SK-N-SH treated with all-trans-retinoic acid at 6 μM for 48 hours (cell line): ENCODE measurements around the gene GJC2.

Experiments
- ATAC-seq: fragments of 200-7000 bp; cut with Tn5 transposase; 3 replicates; pipeline ENCODE4 v1.9.1; 2020; ENCODE audit warnings: mild to moderate bottlenecking, moderate library complexity
- ARNTL ChIP-seq: fragments of 450-650 bp; formaldehyde crosslinking; IDR thresholded peaks from 2 replicates; pipeline ENCODE4 v1.5.0; 2020; ENCODE audit warnings: low read depth, mild to moderate bottlenecking, moderate library complexity, borderline replicate concordance
- BACH2 ChIP-seq: fragments of 250-450 bp; sonication (Bioruptor Pico); IDR thresholded peaks from 2 replicates; pipeline ENCODE4 v1.9.0; 2021; ENCODE audit warnings: mild to moderate bottlenecking, borderline replicate concordance
- CSDC2 ChIP-seq: fragments of 250-450 bp; sonication (Bioruptor Pico); IDR thresholded peaks from 2 replicates; pipeline ENCODE4 v1.5.0; 2020; ENCODE audit warnings: mild to moderate bottlenecking, moderate library complexity
- CSRNP3 ChIP-seq: fragments of 250-450 bp; sonication (Bioruptor Pico); IDR thresholded peaks from 2 replicates; pipeline ENCODE4 v1.5.1; 2021; ENCODE audit warnings: mild to moderate bottlenecking, moderate library complexity
- ESRRG ChIP-seq: fragments of 250-450 bp; sonication (Bioruptor Pico); IDR thresholded peaks from 2 replicates; pipeline ENCODE4 v1.6.1; 2021; ENCODE audit warnings: mild to moderate bottlenecking
- GLIS3 ChIP-seq: fragments of 250-450 bp; sonication (Bioruptor Pico); IDR thresholded peaks from 2 replicates; pipeline ENCODE4 v1.5.0; 2020; ENCODE audit warnings: mild to moderate bottlenecking, moderate library complexity
- ISL1 ChIP-seq: fragments of 250-450 bp; sonication (Bioruptor Pico); IDR thresholded peaks from 2 replicates; pipeline ENCODE4 v2.1.2; 2022; ENCODE audit warnings: mild to moderate bottlenecking, moderate library complexity
- PPARA ChIP-seq: fragments of 250-450 bp; sonication (Bioruptor Pico); IDR thresholded peaks from 2 replicates; pipeline ENCODE4 v1.5.0; 2020; ENCODE audit warnings: mild to moderate bottlenecking, borderline replicate concordance
- RARB ChIP-seq: fragments of 250-450 bp; sonication (Bioruptor Pico); IDR thresholded peaks from 2 replicates; pipeline ENCODE4 v1.8.0; 2021; ENCODE audit warnings: mild to moderate bottlenecking, moderate library complexity
- SNAI2 ChIP-seq: fragments of 250-450 bp; sonication (Bioruptor Pico); IDR thresholded peaks from 2 replicates; pipeline ENCODE4 v1.5.0; 2020; ENCODE audit warnings: mild to moderate bottlenecking, moderate library complexity
- TOX ChIP-seq: fragments of 250-450 bp; sonication (Bioruptor Pico); IDR thresholded peaks from 2 replicates; pipeline ENCODE4 v1.8.0; 2021; ENCODE audit warnings: mild to moderate bottlenecking, moderate library complexity, borderline replicate concordance
- TSHZ2 ChIP-seq: fragments of 250-450 bp; sonication (Bioruptor Pico); IDR thresholded peaks from 2 replicates; pipeline ENCODE4 v1.5.0; 2020; ENCODE audit warnings: mild to moderate bottlenecking, moderate library complexity
- ZC3H10 ChIP-seq: fragments of 250-450 bp; sonication (Bioruptor Pico); IDR thresholded peaks from 2 replicates; pipeline ENCODE4 v1.5.1; 2021; ENCODE audit warnings: mild to moderate bottlenecking, moderate library complexity
- ZFP3 ChIP-seq: fragments of 250-450 bp; sonication (Bioruptor Pico); IDR thresholded peaks from 2 replicates; pipeline ENCODE4 v1.5.0; 2020; ENCODE audit warnings: mild to moderate bottlenecking, moderate library complexity
- ZFP30 ChIP-seq: fragments of 450-650 bp; formaldehyde crosslinking; IDR thresholded peaks from 2 replicates; pipeline ENCODE4 v1.5.0; 2022; ENCODE audit warnings: mild to moderate bottlenecking, moderate library complexity
- ZNF565 ChIP-seq: fragments of 450-650 bp; formaldehyde crosslinking; conservative IDR thresholded peaks from 2 replicates; pipeline ENCODE4 v1.5.0; 2020; ENCODE audit warnings: low read depth, mild to moderate bottlenecking, moderate library complexity
- ZNF70 ChIP-seq: fragments of 450-650 bp; formaldehyde crosslinking; IDR thresholded peaks from 2 replicates; pipeline ENCODE4 v1.5.0; 2020; ENCODE audit warnings: mild to moderate bottlenecking, moderate library complexity
- TF ChIP-seq, protein P1 (sequence below): fragments of 250-450 bp; sonication (Bioruptor Pico); IDR thresholded peaks from 2 replicates; pipeline ENCODE4 v1.8.0; 2021; ENCODE audit warnings: low read depth, mild to moderate bottlenecking, moderate library complexity, borderline replicate concordance
- TF ChIP-seq, protein P2 (sequence below): fragments of 250-450 bp; sonication (Bioruptor Pico); IDR thresholded peaks from 2 replicates; pipeline ENCODE4 v1.8.0; 2020; ENCODE audit warnings: mild to moderate bottlenecking, moderate library complexity, borderline replicate concordance

GJC2 gene

DNA sequence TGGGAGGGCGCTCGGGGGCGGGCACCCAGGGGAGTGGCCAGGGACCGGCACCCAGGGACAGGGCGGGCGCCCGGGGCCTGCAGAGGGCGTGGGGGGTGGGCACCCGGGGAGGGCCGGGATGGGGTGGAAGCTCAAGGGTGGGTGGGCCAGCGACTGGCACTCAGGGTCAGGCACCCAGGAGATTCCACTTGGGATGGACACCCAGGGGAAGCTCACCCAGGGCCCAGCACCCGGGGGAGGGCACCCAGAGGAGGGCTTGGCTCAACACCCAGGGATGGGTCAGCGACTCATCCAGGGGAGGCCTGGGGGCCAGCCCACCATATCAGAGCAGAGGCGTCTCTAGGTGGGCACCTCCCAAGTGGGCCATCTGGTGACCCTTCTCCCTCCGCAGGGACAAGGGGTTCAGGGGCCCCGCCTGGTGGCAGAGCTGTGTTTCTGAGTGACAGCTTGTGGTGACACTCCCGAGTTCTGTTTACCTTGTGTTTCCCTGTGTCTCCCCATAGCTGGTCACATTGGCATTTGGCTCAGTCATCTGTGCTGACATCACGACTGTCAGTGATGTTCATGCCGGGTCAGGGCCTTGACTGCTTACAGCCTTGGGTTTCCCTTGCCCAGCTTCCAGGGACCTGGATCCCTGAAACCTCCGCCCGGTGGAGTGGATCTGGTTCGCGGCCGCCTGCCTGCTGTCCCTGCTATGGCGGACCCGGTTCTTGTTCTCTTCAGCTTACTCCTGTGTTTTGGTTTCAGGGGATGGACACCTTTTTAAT is 16.6 kb downstream of the GJC2 start:
- TF ChIP-seq ZFP30 (CRISPR knock-in tag), result no peak
- no peak for TF ChIP-seq ISL1 (CRISPR knock-in tag)
- TF ChIP-seq, protein P1, sequence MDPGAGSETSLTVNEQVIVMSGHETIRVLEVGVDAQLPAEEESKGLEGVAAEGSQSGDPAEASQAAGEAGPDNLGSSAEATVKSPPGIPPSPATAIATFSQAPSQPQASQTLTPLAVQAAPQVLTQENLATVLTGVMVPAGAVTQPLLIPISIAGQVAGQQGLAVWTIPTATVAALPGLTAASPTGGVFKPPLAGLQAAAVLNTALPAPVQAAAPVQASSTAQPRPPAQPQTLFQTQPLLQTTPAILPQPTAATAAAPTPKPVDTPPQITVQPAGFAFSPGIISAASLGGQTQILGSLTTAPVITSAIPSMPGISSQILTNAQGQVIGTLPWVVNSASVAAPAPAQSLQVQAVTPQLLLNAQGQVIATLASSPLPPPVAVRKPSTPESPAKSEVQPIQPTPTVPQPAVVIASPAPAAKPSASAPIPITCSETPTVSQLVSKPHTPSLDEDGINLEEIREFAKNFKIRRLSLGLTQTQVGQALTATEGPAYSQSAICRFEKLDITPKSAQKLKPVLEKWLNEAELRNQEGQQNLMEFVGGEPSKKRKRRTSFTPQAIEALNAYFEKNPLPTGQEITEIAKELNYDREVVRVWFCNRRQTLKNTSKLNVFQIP (CRISPR knock-in tag), result peak; percentile 19; the same call in 1 of the 2 replicates
- TF ChIP-seq RARB (CRISPR knock-in tag), result no peak
- TF ChIP-seq BACH2 (CRISPR knock-in tag), result no peak
- TF ChIP-seq ESRRG (CRISPR knock-in tag), result no peak
- TF ChIP-seq ARNTL (CRISPR knock-in tag), result no peak
- peak; percentile 82 for ATAC-seq

- TF ChIP-seq ZC3H10 (CRISPR knock-in tag) (no peak), ESRRG (CRISPR knock-in tag) (no peak), BACH2 (CRISPR knock-in tag) (no peak), ISL1 (CRISPR knock-in tag) (no peak), PPARA (CRISPR knock-in tag) (no peak), ZFP3 (CRISPR knock-in tag) (no peak), ZNF565 (no peak), TSHZ2 (CRISPR knock-in tag) (no peak), CSDC2 (CRISPR knock-in tag) (no peak), RARB (CRISPR knock-in tag) (no peak), GLIS3 (CRISPR knock-in tag) (no peak), CSRNP3 (CRISPR knock-in tag) (no peak), SNAI2 (no peak), ZNF70 (CRISPR knock-in tag) (no peak)
- TF ChIP-seq, protein P1 (CRISPR knock-in tag), result no peak
- TF ChIP-seq, protein P2, sequence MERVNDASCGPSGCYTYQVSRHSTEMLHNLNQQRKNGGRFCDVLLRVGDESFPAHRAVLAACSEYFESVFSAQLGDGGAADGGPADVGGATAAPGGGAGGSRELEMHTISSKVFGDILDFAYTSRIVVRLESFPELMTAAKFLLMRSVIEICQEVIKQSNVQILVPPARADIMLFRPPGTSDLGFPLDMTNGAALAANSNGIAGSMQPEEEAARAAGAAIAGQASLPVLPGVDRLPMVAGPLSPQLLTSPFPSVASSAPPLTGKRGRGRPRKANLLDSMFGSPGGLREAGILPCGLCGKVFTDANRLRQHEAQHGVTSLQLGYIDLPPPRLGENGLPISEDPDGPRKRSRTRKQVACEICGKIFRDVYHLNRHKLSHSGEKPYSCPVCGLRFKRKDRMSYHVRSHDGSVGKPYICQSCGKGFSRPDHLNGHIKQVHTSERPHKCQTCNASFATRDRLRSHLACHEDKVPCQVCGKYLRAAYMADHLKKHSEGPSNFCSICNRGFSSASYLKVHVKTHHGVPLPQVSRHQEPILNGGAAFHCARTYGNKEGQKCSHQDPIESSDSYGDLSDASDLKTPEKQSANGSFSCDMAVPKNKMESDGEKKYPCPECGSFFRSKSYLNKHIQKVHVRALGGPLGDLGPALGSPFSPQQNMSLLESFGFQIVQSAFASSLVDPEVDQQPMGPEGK (CRISPR knock-in tag), result no peak
- TF ChIP-seq, all 23 proteins: peak for 0
- ATAC-seq, result no peak
These were observed 19.0 kb downstream of the GJC2 start for GRCh38 chr1:228168563-228169270.

GRCh38 chr1:228169345-228169744 is 19.6 kb downstream of the GJC2 start:
- no peak for ATAC-seq
- TF ChIP-seq, protein P2 (CRISPR knock-in tag), result no peak
- TF ChIP-seq TOX (CRISPR knock-in tag) (no peak), GLIS3 (CRISPR knock-in tag) (no peak), ZC3H10 (CRISPR knock-in tag) (no peak)
